ENCODE results near the gene PDPN.

- TF ChIP-seq POLR2AphosphoS5 (IDR thresholded peaks at IDR 0.05), result no peak
- TF ChIP-seq CTCF (IDR thresholded peaks at IDR 0.05), result no peak
Measured at GRCh38 chr1:13607002-13607401, 23.4 kb downstream of the PDPN start.
